NCI-H82 treated with DMSO at 0.1 percent for 48 hours (cell line): ENCODE measurements around the gene HLA-DQB2.
A peak's percentile ranks its signal among the peaks of the same experiment; 100 is the strongest.
"Not testable (repeated sequence)": the region's sequence is repeated elsewhere in the genome, so short reads cannot be mapped to it uniquely, and the experiment has no call there.

Experiments used
- DNase-seq: peaks from one replicate; lab custom pipeline; 2025; ENCODE audit not compliant: unreplicated experiment; lab: John Stamatoyannopoulos, UW

The HLA-DQB2 gene

GRCh38 chr6:32763421-32763820 lies at the start of gene HLA-DQB2:
Gene HLA-DQB2, minus strand, starts transcription at chr6:32763532. Its CDS starts 62 bp downstream, at chr6:32763470.
- DNase-seq = no peak

- no peak for DNase-seq
These were observed 45.8 kb upstream of the HLA-DQB2 start for GRCh38 chr6:32809171-32809570.

- no peak for DNase-seq
These were observed 43.8 kb upstream of the HLA-DQB2 start for GRCh38 chr6:32807020-32807580.

- DNase-seq = not testable (repeated sequence)
These were observed 42.1 kb upstream of the HLA-DQB2 start for GRCh38 chr6:32805404-32805803.

- DNase-seq = no peak
These were observed 40.1 kb upstream of the HLA-DQB2 start for GRCh38 chr6:32803416-32803815.

GRCh38 chr6:32799740-32800139 lies 36.4 kb upstream of the HLA-DQB2 start:
- no peak for DNase-seq

- no peak for DNase-seq
These were observed 35.8 kb upstream of the HLA-DQB2 start for GRCh38 chr6:32799168-32799567.

- no peak for DNase-seq
These were observed 33.8 kb upstream of the HLA-DQB2 start for GRCh38 chr6:32796848-32797776.

- no peak for DNase-seq
These were observed 31.2 kb upstream of the HLA-DQB2 start for GRCh38 chr6:32794510-32794909.

- no peak for DNase-seq
These were observed 29.6 kb upstream of the HLA-DQB2 start for GRCh38 chr6:32792901-32793435.

GRCh38 chr6:32790306-32790705 lies 27.0 kb upstream of the HLA-DQB2 start:
- no peak for DNase-seq

GRCh38 chr6:32785781-32786533 lies 22.6 kb upstream of the HLA-DQB2 start:
- peak; percentile 35 for DNase-seq

GRCh38 chr6:32782923-32783322 lies 19.6 kb upstream of the HLA-DQB2 start:
- not testable (repeated sequence) for DNase-seq

GRCh38 chr6:32779036-32779435 lies 15.7 kb upstream of the HLA-DQB2 start:
- no peak for DNase-seq

GRCh38 chr6:32775071-32775470 lies 11.7 kb upstream of the HLA-DQB2 start:
- no peak for DNase-seq

- DNase-seq = no peak
These were observed 11.1 kb upstream of the HLA-DQB2 start for GRCh38 chr6:32774426-32774825.

- DNase-seq = no peak
These were observed 9.3 kb upstream of the HLA-DQB2 start for GRCh38 chr6:32772656-32773055.

- DNase-seq = no peak
These were observed 716 bp upstream of the HLA-DQB2 start for GRCh38 chr6:32764048-32764447.

GRCh38 chr6:32761548-32761947 lies 1.8 kb downstream of the HLA-DQB2 start:
- no peak for DNase-seq

GRCh38 chr6:32761072-32761471 lies 2.3 kb downstream of the HLA-DQB2 start:
- DNase-seq = no peak

- no peak for DNase-seq
These were observed 3.7 kb downstream of the HLA-DQB2 start for GRCh38 chr6:32759669-32760068.
